GM12878 (cell line): ENCODE data around the gene COPS8. TPM values are rescaled to one million over a fixed set of nuclear protein-coding genes. Genes with fewer than 3 reads are reported as not detected.

ENCODE experiments used
- ATAC-seq: fragments of 200-7000 bp; cut with Tn5 transposase; 3 replicates; pipeline ENCODE4 v1.9.1; 2020; ENCODE audit warnings: mild to moderate bottlenecking, moderate library complexity
- BruUV-seq: library from RNA; stranded (reverse); fragments of 400-500 nt; replicated peaks from 2 replicates; lab custom pipeline; 2021; lab: Mats Ljungman, UMichigan
- CTCF ChIA-PET: fragments of 300-600 bp; sonication (Branson Sonifier 250); formaldehyde crosslinking; extraction: SDS; loops from one replicate; lab custom pipeline; 2021; ENCODE audit warnings: inconsistent platforms; lab: Yijun Ruan, JAX
- POLR2A ChIA-PET: fragments of 350-600 bp; formaldehyde crosslinking; extraction: SDS; loops from one replicate; lab custom pipeline; 2021; ENCODE audit warnings: inconsistent platforms; lab: Charles Lee
- RAD21 ChIA-PET: fragments of 300-600 bp; sonication (Branson Sonifier 250); formaldehyde crosslinking; loops from one replicate; lab custom pipeline; 2023; ENCODE audit warnings: antibody characterized with exemption; ENCODE audit not compliant: unreplicated experiment; lab: Charles Lee
- SMC1A ChIA-PET: fragments of 300-600 bp; sonication (Branson Sonifier 250); formaldehyde crosslinking; loops from one replicate; lab custom pipeline; 2023; ENCODE audit not compliant: unreplicated experiment, uncharacterized antibody; lab: Charles Lee
- DNase-seq: peaks from one replicate; pipeline ENCODE4 v3.0.0-alpha.2; 2011; ENCODE audit warnings: low read depth, low spot score
- FAIRE-seq: peaks from 3 replicates; lab custom pipeline; 2011; peaks lifted over from hg19 to GRCh38; lab: Jason Lieb, UNC
- H2AFZ ChIP-seq: 2 replicates; pipeline ENCODE4 v1.6.0; 2011; ENCODE audit warnings: low read depth, low read length, control low read depth; ENCODE audit not compliant: control insufficient read depth
- H3K27ac ChIP-seq: 2 replicates; pipeline ENCODE4 v1.5.1; 2011; ENCODE audit warnings: control low read depth; ENCODE audit not compliant: control insufficient read depth, insufficient read depth
- H3K27me3 ChIP-seq, 2 experiments: replicated peaks in 1 of 2; 2 replicates each; pipeline versions ENCODE4 v1.6.0 to v1.6.1; 2011; ENCODE audit warnings: low read length in 1 of 2; ENCODE audit not compliant: control insufficient read depth in 2 of 2, insufficient read depth in 2 of 2
- H3K36me3 ChIP-seq, 2 experiments: 2 replicates each; pipeline ENCODE4 v1.5.1; 2011; ENCODE audit warnings: low read length in 1 of 2; ENCODE audit not compliant: control insufficient read depth in 2 of 2, insufficient read depth in 2 of 2
- H3K4me1 ChIP-seq: 2 replicates; pipeline ENCODE4 v1.6.1; 2011; ENCODE audit warnings: mild to moderate bottlenecking, low read length, moderate library complexity, mixed read lengths; ENCODE audit not compliant: control insufficient read depth, insufficient read depth
- H3K4me2 ChIP-seq: 2 replicates; pipeline ENCODE4 v1.6.0; 2011; ENCODE audit warnings: control low read depth; ENCODE audit not compliant: control insufficient read depth, insufficient read depth
- H3K4me3 ChIP-seq: fragments of 200-600 bp; sonication (generic); 2 replicates; pipeline ENCODE4 v1.5.1; 2016
- H3K79me2 ChIP-seq: 2 replicates; pipeline ENCODE4 v1.6.0; 2011; ENCODE audit warnings: low read length; ENCODE audit not compliant: control insufficient read depth, insufficient read depth
- H3K9ac ChIP-seq: 2 replicates; pipeline ENCODE4 v1.8.0; 2011; ENCODE audit warnings: low read length, control low read depth, mixed read lengths; ENCODE audit not compliant: control insufficient read depth, insufficient read depth
- H3K9me3 ChIP-seq: replicated peaks from 3 replicates; pipeline ENCODE4 v1.5.1; 2011; ENCODE audit warnings: mild to moderate bottlenecking, low read length; ENCODE audit not compliant: control insufficient read depth, insufficient read depth
- H4K20me1 ChIP-seq: 2 replicates; pipeline ENCODE4 v1.6.0; 2011; ENCODE audit not compliant: control insufficient read depth, insufficient read depth
- MEF2B ChIP-seq: fragments of 450-650 bp; IDR thresholded peaks from 2 replicates; pipeline ENCODE4 v1.6.1; 2018; ENCODE audit warnings: mild to moderate bottlenecking, moderate library complexity; ENCODE audit not compliant: partially characterized antibody, poor library complexity, severe bottlenecking
- RAD51 ChIP-seq: fragments of 450-650 bp; IDR thresholded peaks from 2 replicates; pipeline ENCODE4 v1.6.1; 2016; ENCODE audit warnings: moderate library complexity, mild to moderate bottlenecking, inconsistent platforms
- RUNX3 ChIP-seq: IDR thresholded peaks from 2 replicates; pipeline ENCODE4 v1.6.1; 2012; ENCODE audit warnings: low read length, inconsistent platforms
- SIN3A ChIP-seq: IDR thresholded peaks from 2 replicates; pipeline ENCODE4 v1.6.1; 2012; ENCODE audit warnings: low read depth, low read length, improper control_type of control experiment
- SP1 ChIP-seq: IDR thresholded peaks from one replicate; pipeline ENCODE4 v1.6.1; 2011; ENCODE audit warnings: low read depth, low read length
- SREBF2 ChIP-seq: IDR thresholded peaks from 2 replicates; pipeline ENCODE4 v1.6.1; 2012; ENCODE audit warnings: mild to moderate bottlenecking, low read length
- SUZ12 ChIP-seq: fragments of 200-600 bp; sonication (generic); IDR thresholded peaks from one replicate; pipeline ENCODE4 v1.6.1; 2018; ENCODE audit warnings: antibody characterized with exemption, mild to moderate bottlenecking; ENCODE audit not compliant: unreplicated experiment
- TCF12 ChIP-seq: IDR thresholded peaks from 2 replicates; pipeline ENCODE4 v1.6.1; 2011; ENCODE audit warnings: low read depth, mild to moderate bottlenecking, low read length
- ZZZ3 ChIP-seq: IDR thresholded peaks from 2 replicates; pipeline ENCODE4 v1.6.1; 2011; ENCODE audit warnings: low read depth; ENCODE audit not compliant: control insufficient read depth, insufficient read length
- WGBS: methylation state at CpG from one replicate; pipeline ENCODE4 v1.1.6; 2016; ENCODE audit warnings: low lambda C conversion rate; ENCODE audit not compliant: insufficient replicate concordance, insufficient coverage; ENCODE audit errors: missing lambda C conversion rate; 5-methylcytosine and 5-hydroxymethylcytosine counted together
- in situ Hi-C: fragments of 300-500 bp; cut with MboI; formaldehyde crosslinking; loops from 9 replicates; pipeline ENCODE4 v1.14.3; 2018; ENCODE audit warnings: mixed read lengths
- intact Hi-C: fragments of 100-400 bp; cut with micrococcal nuclease; formaldehyde crosslinking; loops from one replicate; pipeline ENCODE4 v1.14.2; 2022; ENCODE audit not compliant: unreplicated experiment
- polyA plus RNA-seq, 11 experiments: library from polyadenylated mRNA; depleted of rRNA in 4 of 11; unstranded in 6 of 11; stranded (reverse) in 5 of 11; fragments of >200 nt; fragmentation: Nextera tagmentation in 4 of 11; fragmentation: Illumina TruSeq in 1 of 11; extraction: Ambion mirVana in 4 of 11; extraction: Trizol in 1 of 11; gene quantifications; 1 replicate in 1 of 11; 2 replicates in 10 of 11; pipeline versions ENCODE4 v1.2.1 to v1.2.3, GENCODE V29; 2011 to 2016; ENCODE audit warnings: inconsistent platforms in 2 of 11, missing spikeins in 2 of 11, low read depth in 1 of 11
- total RNA-seq, 4 experiments: library from RNA; depleted of rRNA in 3 of 4; stranded (reverse); fragments of >200 nt in 3 of 4; fragmentation: Illumina TruSeq in 1 of 4; extraction: Trizol in 1 of 4; gene quantifications; 2 replicates each; pipeline versions ENCODE4 v1.2.1 to v1.2.3, GENCODE V29; 2013 to 2021
- TF ChIP-seq, protein P1 (sequence below): IDR thresholded peaks from 2 replicates; pipeline ENCODE4 v1.6.1; 2012; ENCODE audit warnings: low read length, inconsistent platforms
- TF ChIP-seq, protein P2 (sequence below): IDR thresholded peaks from 2 replicates; pipeline ENCODE4 v1.6.1; 2012; ENCODE audit warnings: low read depth, low read length, improper control_type of control experiment
- TF ChIP-seq, protein P3 (sequence below): fragments of 450-650 bp; formaldehyde crosslinking; IDR thresholded peaks from 2 replicates; pipeline ENCODE4 v1.4.0; 2022; ENCODE audit warnings: mild to moderate bottlenecking, moderate library complexity
- TF ChIP-seq, protein P4 (sequence below): fragments of 450-650 bp; IDR thresholded peaks from 2 replicates; pipeline ENCODE4 v1.6.1; 2016; ENCODE audit warnings: mild to moderate bottlenecking

Gene COPS8
- total and polyA plus RNA-seq, 10 of the 15 experiments (the other 5 are each of a cell fraction or from before 2014, with no cell fraction given): 44.0 to 134 (median 107) TPM

DNA sequence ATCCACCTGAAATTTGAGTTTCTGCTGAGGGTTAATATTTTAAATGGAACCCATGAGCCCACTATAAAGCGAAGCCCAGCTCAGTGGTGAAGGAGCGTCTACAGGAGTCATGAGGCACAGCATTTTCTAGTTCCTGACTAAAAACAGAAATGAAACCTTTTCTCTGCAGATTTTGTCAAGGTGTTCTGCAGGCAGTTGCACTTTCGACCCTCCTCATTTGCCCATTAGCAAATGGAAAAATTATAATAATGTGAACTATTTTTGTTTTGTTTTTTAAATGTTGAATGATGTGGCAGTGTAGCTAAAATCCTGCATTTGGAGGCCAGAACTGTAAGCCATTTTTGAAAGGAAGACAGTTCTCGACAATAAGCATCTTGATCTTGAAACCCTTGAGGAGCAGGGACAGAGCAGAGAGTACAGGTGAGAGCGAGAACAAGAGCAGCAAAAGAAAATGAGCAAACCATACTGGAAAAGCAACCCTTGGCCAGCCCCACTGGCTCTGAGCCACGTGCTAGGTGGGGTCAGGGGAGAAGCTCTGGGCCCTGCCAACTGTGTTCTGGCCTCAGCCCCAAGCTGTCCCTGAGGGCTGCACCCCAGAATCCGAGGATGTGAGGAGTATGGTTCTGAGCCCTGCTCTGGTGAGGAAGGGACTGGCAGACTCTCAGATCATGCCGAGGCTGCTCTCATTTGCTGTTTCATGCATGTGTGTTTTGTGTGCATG, 26.4 kb upstream of the COPS8 start:
- H2AFZ ChIP-seq: no peak overlapping the region; the same call in 1 of the 2 replicates
- ATAC-seq (peak; percentile 85), DNase-seq (peak; percentile 85), FAIRE-seq (peak; percentile 98)
- no peaks in the 10 kb centered on the region for H3K79me2 ChIP-seq
- ChIA-PET CTCF (interaction anchor here (0.8 to 5.7 kb wide), 17 partner anchors 8 to 1280 kb away, joined by 3 to 63 read pairs (median 4); partner anchors contain the start of genes ACKR3 and COPS8), RAD21 (interaction anchor here (0.6 to 5.5 kb wide), 16 partner anchors 9 to 1280 kb away, joined by 3 to 65 read pairs (median 4); partner anchors contain the start of genes ACKR3 and COPS8), SMC1A (interaction anchor here (0.9 to 6.0 kb wide), 18 partner anchors 9 to 717 kb away, joined by 3 to 53 read pairs (median 4); partner anchors contain the start of genes ACKR3 and COPS8), POLR2A (interaction anchor here (1.1 kb wide), 1 partner anchor 489 kb away, joined by 4 read pairs; the partner anchor contains the start of gene ACKR3)
- intact Hi-C loops (loop anchor here (2.0 to 10.0 kb wide), 2 partner anchors 25 to 165 kb away; partner anchors contain the start of gene COPS8), in situ Hi-C loops (no loop called here)
- under 1% methylated on average over 8 of the region's 8 CpGs for WGBS
- peak overlapping the region; percentile 49; the same call in 1 of the 2 replicates for H3K4me3 ChIP-seq
- peaks cover 38% of the 10 kb centered on the region for H3K4me1 ChIP-seq
- peak overlapping the region; percentile 38; the same call in 1 of the 2 replicates for H3K9ac ChIP-seq
- no TSS peak for BruUV-seq
- no peaks in the 10 kb centered on the region for H3K9me3 ChIP-seq
- H3K27me3 ChIP-seq: no peaks in the 10 kb centered on the region; a peak in 1 of 4 replicates
- peak overlapping the region; percentile 56 for H3K27ac ChIP-seq
- no peaks in the 10 kb centered on the region for H4K20me1 ChIP-seq
- H3K4me2 ChIP-seq: peak overlapping the region; percentile 96
- H3K36me3 ChIP-seq: no peaks in the 10 kb centered on the region
- no peak for TF ChIP-seq ZZZ3
- TF ChIP-seq, protein P1, sequence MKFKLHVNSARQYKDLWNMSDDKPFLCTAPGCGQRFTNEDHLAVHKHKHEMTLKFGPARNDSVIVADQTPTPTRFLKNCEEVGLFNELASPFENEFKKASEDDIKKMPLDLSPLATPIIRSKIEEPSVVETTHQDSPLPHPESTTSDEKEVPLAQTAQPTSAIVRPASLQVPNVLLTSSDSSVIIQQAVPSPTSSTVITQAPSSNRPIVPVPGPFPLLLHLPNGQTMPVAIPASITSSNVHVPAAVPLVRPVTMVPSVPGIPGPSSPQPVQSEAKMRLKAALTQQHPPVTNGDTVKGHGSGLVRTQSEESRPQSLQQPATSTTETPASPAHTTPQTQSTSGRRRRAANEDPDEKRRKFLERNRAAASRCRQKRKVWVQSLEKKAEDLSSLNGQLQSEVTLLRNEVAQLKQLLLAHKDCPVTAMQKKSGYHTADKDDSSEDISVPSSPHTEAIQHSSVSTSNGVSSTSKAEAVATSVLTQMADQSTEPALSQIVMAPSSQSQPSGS: peak; percentile 85
- peak; percentile 71 for TF ChIP-seq MEF2B
- TF ChIP-seq RUNX3: peak; percentile 81
- peak; percentile 51; the same call in 1 of the 2 replicates for TF ChIP-seq TCF12
- TF ChIP-seq RAD51: peak; percentile 34; the same call in 1 of the 2 replicates
- no peak for TF ChIP-seq SP1
- no peak for TF ChIP-seq SIN3A
- TF ChIP-seq, protein P2, sequence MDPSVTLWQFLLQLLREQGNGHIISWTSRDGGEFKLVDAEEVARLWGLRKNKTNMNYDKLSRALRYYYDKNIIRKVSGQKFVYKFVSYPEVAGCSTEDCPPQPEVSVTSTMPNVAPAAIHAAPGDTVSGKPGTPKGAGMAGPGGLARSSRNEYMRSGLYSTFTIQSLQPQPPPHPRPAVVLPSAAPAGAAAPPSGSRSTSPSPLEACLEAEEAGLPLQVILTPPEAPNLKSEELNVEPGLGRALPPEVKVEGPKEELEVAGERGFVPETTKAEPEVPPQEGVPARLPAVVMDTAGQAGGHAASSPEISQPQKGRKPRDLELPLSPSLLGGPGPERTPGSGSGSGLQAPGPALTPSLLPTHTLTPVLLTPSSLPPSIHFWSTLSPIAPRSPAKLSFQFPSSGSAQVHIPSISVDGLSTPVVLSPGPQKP: no peak
- TF ChIP-seq, protein P3, sequence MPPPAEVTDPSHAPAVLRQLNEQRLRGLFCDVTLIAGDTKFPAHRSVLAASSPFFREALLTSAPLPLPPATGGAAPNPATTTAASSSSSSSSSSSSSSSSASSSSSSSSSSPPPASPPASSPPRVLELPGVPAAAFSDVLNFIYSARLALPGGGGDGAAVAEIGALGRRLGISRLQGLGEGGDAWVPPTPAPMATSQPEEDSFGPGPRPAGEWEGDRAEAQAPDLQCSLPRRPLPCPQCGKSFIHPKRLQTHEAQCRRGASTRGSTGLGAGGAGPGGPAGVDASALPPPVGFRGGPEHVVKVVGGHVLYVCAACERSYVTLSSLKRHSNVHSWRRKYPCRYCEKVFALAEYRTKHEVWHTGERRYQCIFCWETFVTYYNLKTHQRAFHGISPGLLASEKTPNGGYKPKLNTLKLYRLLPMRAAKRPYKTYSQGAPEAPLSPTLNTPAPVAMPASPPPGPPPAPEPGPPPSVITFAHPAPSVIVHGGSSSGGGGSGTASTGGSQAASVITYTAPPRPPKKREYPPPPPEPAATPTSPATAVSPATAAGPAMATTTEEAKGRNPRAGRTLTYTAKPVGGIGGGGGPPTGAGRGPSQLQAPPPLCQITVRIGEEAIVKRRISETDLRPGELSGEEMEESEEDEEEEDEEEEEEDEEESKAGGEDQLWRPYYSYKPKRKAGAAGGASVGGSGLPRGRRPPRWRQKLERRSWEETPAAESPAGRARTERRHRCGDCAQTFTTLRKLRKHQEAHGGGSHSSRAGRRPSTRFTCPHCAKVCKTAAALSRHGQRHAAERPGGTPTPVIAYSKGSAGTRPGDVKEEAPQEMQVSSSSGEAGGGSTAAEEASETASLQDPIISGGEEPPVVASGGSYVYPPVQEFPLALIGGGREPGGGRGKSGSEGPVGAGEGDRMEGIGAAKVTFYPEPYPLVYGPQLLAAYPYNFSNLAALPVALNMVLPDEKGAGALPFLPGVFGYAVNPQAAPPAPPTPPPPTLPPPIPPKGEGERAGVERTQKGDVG (CRISPR knock-in tag): no peak
- no peak for TF ChIP-seq SREBF2
- no peak for TF ChIP-seq SUZ12
- TF ChIP-seq, protein P4, sequence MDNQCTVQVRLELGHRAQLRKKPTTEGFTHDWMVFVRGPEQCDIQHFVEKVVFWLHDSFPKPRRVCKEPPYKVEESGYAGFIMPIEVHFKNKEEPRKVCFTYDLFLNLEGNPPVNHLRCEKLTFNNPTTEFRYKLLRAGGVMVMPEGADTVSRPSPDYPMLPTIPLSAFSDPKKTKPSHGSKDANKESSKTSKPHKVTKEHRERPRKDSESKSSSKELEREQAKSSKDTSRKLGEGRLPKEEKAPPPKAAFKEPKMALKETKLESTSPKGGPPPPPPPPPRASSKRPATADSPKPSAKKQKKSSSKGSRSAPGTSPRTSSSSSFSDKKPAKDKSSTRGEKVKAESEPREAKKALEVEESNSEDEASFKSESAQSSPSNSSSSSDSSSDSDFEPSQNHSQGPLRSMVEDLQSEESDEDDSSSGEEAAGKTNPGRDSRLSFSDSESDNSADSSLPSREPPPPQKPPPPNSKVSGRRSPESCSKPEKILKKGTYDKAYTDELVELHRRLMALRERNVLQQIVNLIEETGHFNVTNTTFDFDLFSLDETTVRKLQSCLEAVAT: no peak
